Measurements from ENCODE around the gene OSER1.
"Not testable (repeated sequence)": the region's sequence is repeated elsewhere in the genome, so short reads cannot be mapped to it uniquely, and the experiment has no call there.

OSER1 gene

DNA sequence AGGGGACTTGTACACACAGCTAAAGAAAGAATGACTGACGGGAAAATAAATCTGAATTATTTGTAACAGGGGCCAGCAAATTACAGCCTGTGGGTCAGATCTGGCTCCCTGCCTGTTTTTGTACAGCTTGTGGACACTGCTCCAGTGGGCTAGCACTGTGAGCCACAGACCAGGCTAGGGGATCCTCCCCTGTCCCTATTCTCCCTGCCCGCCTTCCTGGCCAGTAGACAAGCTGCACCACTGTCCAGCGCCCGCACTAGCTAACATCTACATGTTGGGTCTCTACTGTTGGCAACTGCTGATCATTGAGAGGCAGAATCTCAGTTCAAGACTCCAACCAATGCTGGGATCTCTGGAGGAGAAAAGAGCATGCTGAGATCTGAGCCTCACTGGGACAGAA is 10.7 kb downstream of the OSER1 start:
- no peak for FAIRE-seq

DNA sequence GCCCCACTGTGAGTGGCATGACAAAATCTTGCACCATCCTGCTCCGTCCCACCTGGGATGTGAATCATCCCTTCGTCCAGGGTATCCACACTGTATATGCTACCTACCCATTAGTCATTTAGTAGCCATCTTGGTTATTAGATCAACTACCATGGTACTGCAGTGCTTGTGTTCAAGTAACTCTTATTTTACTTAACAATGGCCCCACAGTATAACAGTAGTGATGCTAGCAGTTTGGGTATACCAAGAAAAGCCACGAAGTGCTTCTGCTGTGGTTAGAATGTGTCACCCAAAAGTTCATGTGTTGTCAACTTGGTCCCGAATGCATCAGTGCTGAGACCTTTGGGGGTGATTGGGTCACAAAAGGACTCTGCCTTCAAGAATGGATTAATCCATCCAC is 11.7 kb downstream of the OSER1 start:
- FAIRE-seq: no peak

DNA sequence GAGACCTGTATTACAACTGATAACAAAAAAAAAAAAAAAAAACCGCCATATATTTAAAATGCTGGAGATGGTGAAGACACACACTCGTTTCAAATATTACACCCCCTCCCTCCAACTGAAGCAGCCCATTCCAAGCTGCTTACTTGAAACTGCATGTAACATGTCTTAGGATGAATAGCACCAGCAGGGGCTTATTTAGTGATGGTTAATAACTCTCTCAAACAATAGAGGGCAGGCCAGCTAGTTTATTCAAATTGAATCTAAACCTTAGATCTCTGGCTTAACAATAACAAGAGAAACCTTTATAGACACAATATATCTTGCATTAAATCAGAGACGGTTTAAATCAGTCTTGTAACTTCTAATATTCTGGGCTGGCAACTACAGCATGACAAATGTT is 14.3 kb downstream of the OSER1 start:
- no peak for FAIRE-seq

DNA sequence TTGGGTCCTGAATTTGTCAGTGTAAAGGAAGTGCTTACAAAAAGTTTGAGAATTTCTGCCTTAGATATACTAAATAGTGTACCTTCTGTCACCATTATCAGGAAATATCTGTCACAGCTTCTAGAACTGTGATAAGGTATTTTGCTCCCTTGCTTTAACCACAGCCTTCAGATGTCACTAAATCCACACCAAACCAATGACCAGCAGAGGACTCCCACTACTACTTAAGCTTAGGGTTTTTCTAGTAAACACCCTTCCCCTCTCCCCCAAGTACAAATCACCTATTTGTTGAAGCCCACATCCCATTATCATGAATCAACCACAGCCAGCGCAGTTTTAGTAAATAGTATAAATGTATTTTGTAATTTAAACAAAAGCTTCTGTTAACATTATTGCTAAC is 15.0 kb downstream of the OSER1 start:
- no peak for FAIRE-seq

DNA sequence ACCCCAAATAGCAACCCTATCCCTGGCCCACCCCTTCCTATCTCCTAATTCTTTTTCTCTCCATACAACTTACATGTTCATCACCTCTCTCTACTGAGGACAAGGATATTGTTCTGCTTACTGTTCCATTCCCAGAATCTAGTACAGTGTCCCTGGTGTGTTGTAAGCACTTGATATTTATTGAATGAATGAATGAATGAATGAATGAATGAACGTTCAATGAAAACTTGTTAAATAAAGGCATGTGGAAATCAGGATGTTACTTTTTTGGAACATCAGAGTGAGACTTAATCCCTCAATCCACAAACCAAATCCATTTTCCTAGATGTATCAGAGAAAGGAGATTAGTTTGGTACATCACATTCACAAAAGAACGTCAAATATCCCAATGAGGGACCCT is 16.8 kb downstream of the OSER1 start:
- FAIRE-seq: no peak

DNA sequence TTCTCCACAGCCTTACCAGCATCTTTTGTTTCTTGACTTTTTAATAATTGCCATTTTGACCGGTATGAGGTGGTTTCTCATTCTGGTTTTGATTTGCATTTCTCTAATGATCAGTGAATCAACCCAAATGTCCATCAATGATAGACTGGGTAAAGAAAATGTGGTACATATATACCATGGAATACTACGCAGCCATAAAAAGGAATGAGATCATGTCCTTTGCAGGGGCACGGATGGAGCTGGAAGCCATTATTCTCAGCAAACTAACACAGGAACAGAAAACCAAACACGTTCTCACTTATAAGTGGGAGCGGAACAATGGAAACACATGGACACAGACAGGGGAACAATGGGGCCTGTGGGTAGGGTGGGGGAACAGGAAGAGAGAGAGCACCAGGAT is 18.9 kb downstream of the OSER1 start:
- not testable (repeated sequence) for FAIRE-seq

DNA sequence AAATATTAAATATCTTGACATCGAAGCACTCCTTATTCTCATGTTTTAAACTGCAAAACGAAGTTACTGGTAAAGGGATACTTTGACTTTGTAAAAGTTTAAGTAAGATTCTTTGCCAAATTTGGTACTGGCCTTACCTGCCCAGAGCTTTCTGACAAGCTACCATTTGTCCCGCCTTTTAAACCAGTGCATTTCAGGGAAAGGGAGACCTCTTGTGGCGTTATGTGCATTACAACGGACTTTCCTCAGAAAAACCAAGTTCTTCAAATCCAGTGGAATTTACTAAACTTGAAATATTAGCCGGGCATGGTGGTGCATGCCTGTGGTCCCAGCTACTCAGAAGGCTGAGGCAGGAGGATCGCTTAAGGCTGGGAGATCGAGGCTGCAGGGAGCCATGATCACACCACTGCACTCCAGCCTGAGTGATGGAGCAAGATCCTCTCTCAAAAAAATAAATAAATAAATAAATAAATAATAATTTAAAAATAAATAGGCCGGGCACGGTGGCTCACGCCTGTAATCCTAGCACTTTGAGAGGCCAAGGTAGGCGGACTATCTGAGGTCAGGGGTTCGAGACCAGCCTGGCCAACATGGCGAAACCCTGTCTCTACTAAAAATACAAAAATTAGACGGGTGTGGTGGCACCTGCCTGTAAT is 20.2 kb downstream of the OSER1 start:
- FAIRE-seq: not testable (repeated sequence)

DNA sequence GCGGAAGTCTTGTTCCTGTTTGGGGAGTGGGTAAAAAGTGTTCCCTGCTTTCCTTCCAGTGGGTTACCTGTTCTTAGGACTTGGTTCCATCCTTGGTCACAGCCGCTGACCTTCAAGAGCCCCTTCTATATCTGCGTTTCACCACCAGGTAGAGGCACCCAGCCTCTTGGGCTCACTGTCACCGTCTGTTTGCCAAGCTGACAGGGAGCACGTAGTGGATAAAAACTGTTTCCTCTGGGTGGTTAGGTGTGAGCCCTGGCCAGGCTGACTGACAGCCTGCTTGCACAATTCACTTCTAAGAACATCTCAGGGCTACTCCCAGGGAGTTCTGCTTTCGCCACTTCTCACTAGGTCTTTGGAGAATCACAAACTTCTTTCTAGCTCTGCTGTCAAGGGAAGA is 21.8 kb downstream of the OSER1 start:
- no peak for FAIRE-seq

DNA sequence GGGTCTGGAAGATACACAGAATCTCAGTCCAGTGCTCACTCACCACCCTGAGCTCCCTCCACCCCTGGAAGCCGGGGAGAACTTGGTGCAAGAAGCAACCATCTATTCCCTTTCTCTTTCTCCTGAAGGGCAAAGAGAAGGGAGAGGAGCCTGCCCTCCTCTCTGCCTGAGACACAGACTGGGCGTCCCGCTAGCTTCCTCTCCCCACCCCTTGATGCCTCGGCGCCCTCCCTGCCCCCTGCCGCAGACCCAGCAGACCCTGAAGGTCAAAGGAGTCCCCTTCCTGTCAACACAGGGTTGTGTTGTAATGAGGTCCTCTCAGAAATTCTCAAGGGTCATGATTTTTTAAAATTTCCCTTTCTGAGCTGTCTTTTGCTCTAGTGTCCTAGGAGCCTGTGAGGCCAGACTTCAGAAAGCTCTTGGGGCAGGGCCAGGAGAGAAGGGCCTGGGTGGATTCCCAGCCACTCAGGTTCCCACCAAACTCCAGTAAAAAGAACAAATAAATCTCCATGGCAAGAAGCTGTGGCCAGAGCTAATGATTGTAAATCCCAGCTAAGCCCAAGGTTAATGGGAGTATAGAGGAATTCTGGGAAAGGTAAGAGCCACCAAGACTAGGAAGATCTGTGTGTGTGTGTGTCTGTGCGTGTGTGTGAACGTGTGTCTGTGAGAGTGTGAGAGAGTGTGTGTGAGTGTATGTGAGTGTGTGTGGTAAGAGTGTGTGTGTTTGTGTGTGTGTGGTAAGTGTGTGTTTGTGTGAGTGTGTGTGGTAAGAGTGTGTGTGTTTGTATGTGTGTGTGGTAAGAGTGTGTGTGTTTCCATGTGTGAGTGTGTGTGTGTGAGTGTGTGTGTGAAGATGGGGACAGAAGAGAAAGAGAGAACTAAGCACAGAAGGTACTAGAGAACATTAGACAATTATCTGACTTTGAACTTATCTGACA is 22.5 kb downstream of the OSER1 start:
- no peak for FAIRE-seq

DNA sequence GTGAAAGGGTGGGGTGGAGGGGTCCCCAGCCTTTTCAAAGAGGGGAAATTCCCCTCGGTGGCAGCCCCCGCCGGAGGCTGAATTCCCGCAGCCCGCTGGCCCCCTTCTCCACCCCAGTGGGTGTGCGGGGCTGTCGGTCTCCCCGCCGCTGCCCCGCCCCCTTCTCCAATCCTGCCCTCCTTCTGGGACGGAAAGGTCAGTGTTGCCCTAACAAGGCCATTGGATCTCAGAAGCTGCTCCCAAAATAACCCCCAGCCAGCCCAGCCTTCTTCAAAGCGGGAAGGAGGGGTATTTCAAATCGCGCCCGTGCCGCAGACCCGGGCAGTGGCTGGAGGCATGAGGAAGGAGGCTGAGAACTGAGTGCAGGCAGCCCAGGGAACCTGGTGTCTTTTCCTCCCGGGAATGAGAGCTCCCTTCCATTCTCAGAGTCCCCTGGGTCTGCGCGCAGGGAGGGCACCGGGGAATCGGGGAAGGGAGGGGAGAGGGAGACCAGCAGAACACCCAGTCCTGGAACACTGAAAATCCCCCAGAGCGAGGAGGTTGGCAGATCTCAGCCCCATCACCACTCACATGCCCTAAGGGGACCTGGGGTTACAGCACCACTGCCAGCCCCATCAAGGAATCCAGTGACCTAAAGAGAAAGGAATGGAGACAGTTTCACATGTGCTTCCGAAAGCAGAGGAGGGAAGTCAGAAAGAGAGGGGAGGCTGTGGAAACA is 23.4 kb downstream of the OSER1 start, which contains the start of gene JPH2:
JPH2 (minus strand) TSS at position 135 of the 718 bp plus-strand sequence. CDS start 483 bp downstream, outside the sequence.
- FAIRE-seq: no peak

DNA sequence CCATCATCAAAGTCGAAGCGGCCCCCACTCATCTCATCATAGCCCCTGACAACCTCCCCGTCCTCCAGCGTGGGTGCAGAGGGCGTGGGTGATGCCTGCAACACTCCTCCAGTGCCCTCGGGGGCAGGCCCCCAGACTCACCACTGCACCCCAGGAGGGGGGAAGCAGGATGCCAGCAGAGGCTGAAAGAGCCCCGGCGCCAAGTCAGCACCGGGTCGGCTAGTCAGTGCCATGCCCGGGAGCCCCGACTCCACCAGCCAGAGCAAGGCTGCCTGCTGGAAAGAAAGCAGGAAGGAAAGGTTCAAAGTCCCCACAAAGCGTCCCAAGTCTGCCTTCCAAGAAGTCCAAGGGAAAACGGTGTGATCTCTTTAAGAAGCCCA is 23.9 kb downstream of the OSER1 start:
- no peak for FAIRE-seq

DNA sequence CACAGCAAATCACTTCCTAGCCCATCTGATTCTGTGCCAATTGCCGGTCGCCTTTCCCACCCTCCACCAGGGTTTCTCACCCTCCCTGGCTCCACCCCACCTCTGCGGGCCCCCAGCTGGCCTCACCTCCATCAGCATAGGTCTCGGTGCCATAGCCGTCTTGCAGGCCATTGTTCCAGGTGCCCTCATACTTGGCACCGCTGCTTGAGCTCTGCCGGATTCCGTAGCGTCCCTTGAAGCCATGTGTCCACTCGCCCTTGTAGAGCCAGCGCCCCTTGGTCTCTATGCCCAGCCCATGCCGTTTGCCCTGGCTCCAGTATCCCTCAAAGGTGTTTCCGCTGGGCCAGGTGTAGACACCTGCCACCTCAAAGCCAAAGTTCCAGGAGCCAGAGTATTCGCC is 24.4 kb downstream of the OSER1 start:
- no peak for FAIRE-seq

DNA sequence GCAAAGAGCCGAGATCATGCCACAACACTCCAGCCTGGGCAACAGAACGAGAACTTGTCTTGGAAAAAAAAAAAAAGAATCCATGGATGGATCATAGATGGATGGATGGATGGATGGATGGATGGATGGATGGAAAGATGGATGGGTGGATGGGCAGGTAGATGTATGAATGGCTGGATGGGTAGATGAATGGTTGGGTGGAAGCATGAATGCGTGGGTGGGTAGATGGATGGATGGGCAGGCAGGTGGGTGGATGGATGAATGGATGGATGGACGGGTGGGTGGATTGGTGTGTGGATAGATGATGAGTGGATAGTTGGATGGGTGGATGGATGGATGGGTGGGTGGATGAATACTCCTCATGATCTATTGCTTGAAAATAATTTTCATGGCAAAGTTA is 25.0 kb downstream of the OSER1 start:
- FAIRE-seq: no peak

DNA sequence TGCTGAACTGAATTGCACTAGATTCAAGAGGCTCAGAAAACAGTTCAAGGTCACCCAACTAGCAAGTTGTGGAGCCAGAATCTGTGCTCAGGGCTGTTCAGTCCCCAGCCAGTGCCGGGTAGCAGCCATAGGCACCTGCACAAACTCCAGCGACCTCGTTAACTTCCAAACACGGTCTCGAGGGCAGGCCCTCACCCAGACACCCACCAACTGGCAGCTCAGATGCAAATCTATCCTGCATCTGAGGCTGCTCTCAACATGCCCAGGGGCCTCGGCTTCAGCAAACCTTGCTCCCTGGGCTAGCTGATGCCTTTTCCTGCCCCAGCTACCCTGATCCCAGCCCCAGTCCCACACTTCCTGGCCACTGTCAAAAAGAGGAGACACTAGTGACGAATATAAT is 27.3 kb downstream of the OSER1 start:
- FAIRE-seq: no peak

DNA sequence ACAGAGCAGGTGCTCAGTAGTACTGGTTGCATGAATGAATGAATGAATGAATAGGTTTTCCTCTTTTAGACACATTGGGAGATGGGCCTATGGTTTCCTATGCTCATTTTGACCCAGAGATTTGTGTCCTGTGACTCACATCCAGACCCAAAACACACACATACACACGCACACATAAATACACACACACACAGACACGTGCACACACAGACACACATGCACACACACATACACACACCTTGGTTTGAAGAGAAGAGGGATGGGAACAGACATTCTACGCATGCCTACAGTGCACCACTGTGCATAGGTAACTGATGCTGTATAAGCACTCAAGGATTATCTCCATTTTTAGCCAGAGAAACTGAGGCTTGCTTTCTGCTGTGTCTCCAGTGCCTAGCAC is 27.7 kb downstream of the OSER1 start:
- FAIRE-seq: no peak

DNA sequence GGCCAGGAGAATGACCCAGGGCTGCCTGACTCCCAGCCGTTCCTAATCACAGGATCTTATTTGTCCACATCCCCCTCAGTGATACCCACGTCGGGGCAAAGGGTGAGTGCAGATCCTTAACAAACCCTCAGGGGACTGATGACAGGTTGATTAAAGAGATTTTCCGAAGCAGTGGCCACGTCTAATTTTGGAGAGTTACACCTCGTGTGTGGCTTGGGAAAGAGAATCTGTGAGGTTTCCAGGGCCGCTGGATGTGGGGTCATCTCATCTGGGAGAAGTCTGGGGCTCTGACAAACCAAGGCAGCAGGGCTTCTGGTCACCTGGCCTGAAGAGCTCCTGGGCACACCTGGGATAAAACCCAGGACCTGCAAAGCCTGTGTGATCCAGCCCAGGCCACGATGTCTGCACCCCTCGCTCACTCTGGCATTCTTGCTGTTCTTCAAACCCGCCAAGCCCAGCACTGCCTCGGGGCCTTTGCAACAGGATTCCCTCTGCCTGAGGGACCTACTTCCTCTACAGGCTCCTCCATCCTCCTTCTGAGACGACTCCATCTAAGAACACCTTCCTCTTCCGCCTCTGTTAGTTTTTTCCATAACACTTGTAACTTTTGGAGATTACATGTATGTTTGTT is 28.3 kb downstream of the OSER1 start:
- no peak for FAIRE-seq

DNA sequence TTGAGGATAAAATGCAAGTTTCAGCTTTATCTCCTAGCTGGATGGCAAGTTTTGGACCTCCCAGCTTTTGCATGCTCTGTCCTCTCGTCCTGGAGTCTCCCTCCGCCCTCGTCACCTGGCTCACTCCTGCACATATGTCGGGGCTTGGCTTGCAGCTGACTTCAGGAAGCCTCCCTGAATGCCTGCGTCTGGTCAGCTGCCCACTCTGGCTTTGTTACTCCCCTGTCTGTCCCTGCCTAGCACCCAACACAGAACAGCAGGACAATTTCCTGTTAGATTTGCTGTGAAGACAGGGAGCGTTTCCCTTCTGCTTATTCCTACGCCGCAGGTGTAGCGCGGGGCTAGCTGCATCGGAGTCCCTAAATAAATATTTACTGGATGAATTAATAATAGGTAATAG is 29.0 kb downstream of the OSER1 start:
- no peak for FAIRE-seq

DNA sequence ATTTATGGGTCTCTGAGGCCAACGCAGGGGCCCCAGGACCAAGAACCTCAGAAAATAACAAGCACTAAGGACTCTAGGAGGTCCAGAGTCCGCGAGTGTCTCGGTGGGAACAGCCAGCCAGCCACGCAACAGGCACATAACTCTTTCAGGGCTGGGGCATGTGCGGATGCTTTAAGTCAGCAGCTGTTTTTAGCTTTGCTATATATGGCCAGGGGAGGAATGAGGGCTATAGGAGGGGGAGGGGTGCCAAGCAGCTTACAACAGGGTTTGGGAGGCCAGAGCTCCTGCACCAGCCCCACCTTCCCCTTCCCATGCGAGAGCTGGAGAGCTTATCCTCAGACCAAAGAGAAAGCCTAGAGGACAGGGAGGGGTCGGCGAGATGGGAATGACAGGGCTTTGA is 29.8 kb downstream of the OSER1 start:
- no peak for FAIRE-seq

DNA sequence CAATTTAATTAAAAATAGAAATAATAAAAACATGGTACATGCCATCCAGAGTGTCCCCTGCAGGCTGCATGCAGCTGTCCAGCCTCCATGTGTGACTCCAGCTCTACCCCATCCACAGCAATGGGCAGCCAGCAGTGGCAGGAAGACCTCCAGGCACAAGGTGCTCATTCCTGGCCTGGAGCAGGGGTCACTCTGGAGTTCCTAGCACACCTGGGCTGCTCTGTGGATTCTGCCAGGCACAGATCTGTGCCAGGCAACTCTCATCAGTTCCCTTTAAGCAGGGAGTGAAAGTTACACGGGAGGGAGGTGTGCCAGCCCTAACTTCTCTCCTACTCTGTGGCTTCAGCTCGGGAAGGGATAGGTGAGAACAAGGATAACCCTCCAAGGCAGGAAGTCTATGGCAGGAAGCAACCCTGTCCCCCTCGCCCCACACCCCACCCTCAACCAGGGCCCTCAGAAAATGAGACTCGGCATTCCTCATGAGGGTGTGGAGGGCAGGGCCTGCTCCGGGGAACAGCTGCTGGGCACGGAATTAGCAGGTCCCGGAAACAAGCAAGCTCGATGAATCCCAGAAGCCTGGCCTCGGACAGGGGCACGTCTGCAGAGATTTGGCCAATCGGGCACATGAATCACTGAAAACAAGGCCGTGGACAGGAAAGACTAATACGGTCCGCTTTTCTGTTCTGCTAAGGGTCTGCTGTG is 33.6 kb downstream of the OSER1 start:
- FAIRE-seq: no peak

DNA sequence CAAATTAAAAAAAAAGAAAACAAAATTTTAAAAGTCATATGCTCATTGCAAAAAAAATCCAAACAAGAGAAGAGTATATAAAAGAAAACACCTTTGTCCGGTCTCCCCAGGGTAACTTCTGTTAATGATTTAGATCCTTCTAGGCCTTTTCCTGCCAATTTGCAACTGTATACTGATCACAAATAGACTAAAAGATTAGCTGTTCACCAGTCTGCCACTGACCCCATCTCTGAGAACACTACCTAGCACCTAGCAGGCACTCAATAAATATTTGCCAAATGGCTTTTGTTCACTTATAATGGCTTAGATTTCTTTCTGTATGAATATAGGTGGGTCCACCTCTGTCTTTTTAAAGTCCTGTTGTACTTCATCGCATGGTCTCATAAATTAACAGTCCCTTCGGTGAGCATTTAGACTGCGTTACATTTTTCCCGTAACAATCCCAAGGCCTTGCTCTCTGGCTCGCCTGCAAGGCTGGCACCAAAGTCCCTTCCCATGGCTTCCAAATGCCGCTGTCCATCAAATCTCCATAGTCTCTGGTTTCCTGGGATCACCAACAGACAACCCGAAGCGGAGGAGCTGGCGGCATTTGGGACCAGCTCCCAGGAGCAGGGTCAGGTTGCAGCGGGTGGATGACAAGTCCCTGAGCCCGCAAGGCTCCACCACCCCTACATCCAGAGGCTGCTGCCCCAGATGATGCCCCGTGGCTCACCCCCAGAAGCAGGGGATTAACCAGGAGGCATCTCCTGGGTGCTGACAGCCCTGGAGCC is 35.4 kb downstream of the OSER1 start:
- no peak for FAIRE-seq

DNA sequence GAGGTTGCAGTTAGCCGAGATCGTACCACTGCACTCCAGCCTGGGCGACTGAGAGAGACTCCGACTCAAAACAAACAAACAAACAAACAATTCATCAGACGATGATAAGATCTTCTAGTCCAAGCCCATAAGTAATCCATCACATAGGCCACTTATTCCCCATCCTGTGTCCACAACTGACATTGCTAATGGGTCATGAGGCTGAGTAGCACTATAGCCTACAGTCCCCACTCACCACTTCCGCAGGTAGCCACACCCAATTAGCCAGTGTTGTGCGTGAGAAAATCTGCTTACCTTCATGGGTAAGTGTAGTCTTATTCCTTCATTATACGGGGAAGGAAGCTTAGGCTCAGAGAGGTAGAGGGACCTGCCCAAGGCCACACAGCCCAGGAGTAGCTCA is 36.7 kb downstream of the OSER1 start:
- FAIRE-seq: no peak

DNA sequence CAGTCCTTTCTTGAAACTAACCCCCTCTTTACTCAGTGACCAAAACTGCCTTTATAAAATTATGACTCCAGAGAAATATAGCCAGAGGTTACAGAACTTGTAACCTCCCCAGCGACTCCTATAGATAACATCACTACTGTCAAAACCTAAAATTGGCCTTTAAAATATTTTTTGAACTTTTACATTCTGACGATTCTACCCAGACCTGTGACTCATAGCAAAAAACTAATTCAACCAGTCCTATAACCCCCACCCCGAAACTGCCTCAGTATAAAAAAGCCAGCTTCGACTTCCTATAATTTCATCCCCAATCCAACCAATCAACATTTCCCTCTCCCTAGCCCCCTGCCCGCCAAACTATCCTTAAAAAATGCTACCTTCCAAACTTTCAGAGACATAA is 37.5 kb downstream of the OSER1 start:
- no peak for FAIRE-seq
